H9 (cell line): ENCODE results near the gene PHF21A. TPM values are rescaled to one million over a fixed set of nuclear protein-coding genes. Genes with fewer than 3 reads are reported as not detected.

Experiments
- DNase-seq: peaks from one replicate; pipeline ENCODE4 v3.0.0-alpha.2; 2017
- H2AFZ ChIP-seq: one replicate; pipeline ENCODE4 v1.6.1; 2013; ENCODE audit warnings: mild to moderate bottlenecking, low read length, control low read depth, moderate library complexity
- H2AK5ac ChIP-seq: 2 replicates; pipeline ENCODE4 v1.6.1; 2013; ENCODE audit warnings: low read length, control low read depth, mixed read lengths; ENCODE audit not compliant: insufficient read length
- H2BK120ac ChIP-seq: one replicate; pipeline ENCODE4 v1.6.1; 2013; ENCODE audit warnings: low read depth, mild to moderate bottlenecking, low read length, control low read depth, inconsistent platforms; ENCODE audit not compliant: poor library complexity, severe bottlenecking
- H2BK12ac ChIP-seq: 2 replicates; pipeline ENCODE4 v1.6.1; 2013; ENCODE audit warnings: low read length, control low read depth, mixed read lengths, low read depth; ENCODE audit not compliant: insufficient read length
- H2BK15ac ChIP-seq: 2 replicates; pipeline ENCODE4 v1.6.1; 2013; ENCODE audit warnings: low read depth, low read length, control low read depth
- H2BK20ac ChIP-seq: one replicate; pipeline ENCODE4 v1.6.1; 2013; ENCODE audit warnings: low read depth, mild to moderate bottlenecking, low read length, control low read depth, inconsistent platforms; ENCODE audit not compliant: poor library complexity, severe bottlenecking
- H2BK5ac ChIP-seq: 2 replicates; pipeline ENCODE4 v1.6.1; 2013; ENCODE audit warnings: low read length, control low read depth, mixed read lengths; ENCODE audit not compliant: insufficient read length
- H3K14ac ChIP-seq: 2 replicates; pipeline ENCODE4 v1.6.1; 2013; ENCODE audit warnings: low read length, control low read depth; ENCODE audit not compliant: insufficient read depth
- H3K18ac ChIP-seq: 2 replicates; pipeline ENCODE4 v1.6.1; 2013; ENCODE audit warnings: low read depth, mild to moderate bottlenecking, mixed read lengths, low read length, control low read depth; ENCODE audit not compliant: insufficient read length
- H3K23ac ChIP-seq: 2 replicates; pipeline ENCODE4 v1.6.1; 2013; ENCODE audit warnings: low read length, control low read depth, mixed read lengths, low read depth; ENCODE audit not compliant: insufficient read length
- H3K23me2 ChIP-seq: 2 replicates; pipeline ENCODE4 v1.6.1; 2013; ENCODE audit warnings: low read depth, mild to moderate bottlenecking, mixed read lengths, low read length, control low read depth; ENCODE audit not compliant: insufficient read length, poor library complexity, severe bottlenecking
- H3K27ac ChIP-seq: 2 replicates; pipeline ENCODE4 v1.5.1; 2013; ENCODE audit warnings: low read length, control low read depth, mixed read lengths, low read depth; ENCODE audit not compliant: insufficient read length
- H3K27me3 ChIP-seq: 2 replicates; pipeline ENCODE4 v1.6.1; 2013; ENCODE audit warnings: low read length, control low read depth, inconsistent platforms; ENCODE audit not compliant: insufficient read depth
- H3K4ac ChIP-seq: 2 replicates; pipeline ENCODE4 v1.6.1; 2013; ENCODE audit warnings: low read depth, mild to moderate bottlenecking, control low read depth, inconsistent platforms, low read length, moderate library complexity
- H3K4me1 ChIP-seq: 2 replicates; pipeline ENCODE4 v1.6.1; 2013; ENCODE audit warnings: low read length, control low read depth, inconsistent platforms; ENCODE audit not compliant: insufficient read depth
- H3K4me2 ChIP-seq: 2 replicates; pipeline ENCODE4 v1.6.1; 2013; ENCODE audit warnings: low read length, control low read depth, mixed read lengths; ENCODE audit not compliant: insufficient read length, insufficient read depth
- H3K56ac ChIP-seq: 2 replicates; pipeline ENCODE4 v1.6.1; 2013; ENCODE audit warnings: low read depth, mild to moderate bottlenecking, mixed read lengths, low read length, control low read depth; ENCODE audit not compliant: insufficient read length
- H3K79me1 ChIP-seq: 2 replicates; pipeline ENCODE4 v1.6.1; 2013; ENCODE audit warnings: low read depth, mild to moderate bottlenecking, moderate library complexity, low read length, control low read depth, inconsistent platforms; ENCODE audit not compliant: insufficient read depth, poor library complexity, severe bottlenecking
- H3K79me2 ChIP-seq: 2 replicates; pipeline ENCODE4 v1.6.1; 2013; ENCODE audit warnings: low read length, control low read depth, inconsistent platforms; ENCODE audit not compliant: insufficient read depth
- H3K9ac ChIP-seq: 2 replicates; pipeline ENCODE4 v1.6.1; 2013; ENCODE audit warnings: low read length, control low read depth, mixed read lengths; ENCODE audit not compliant: insufficient read length; ENCODE audit errors: extremely low read depth
- H3K9me3 ChIP-seq: one replicate; pipeline ENCODE4 v1.6.1; 2013; ENCODE audit warnings: low read depth, low read length, inconsistent platforms; ENCODE audit not compliant: control insufficient read depth
- H3T11ph ChIP-seq: one replicate; pipeline ENCODE4 v1.6.1; 2013; ENCODE audit warnings: mild to moderate bottlenecking, low read length, control low read depth, inconsistent platforms
- H4K20me1 ChIP-seq: one replicate; pipeline ENCODE4 v1.6.1; 2013; ENCODE audit not compliant: control insufficient read depth, insufficient read length, insufficient read depth
- H4K5ac ChIP-seq: 2 replicates; pipeline ENCODE4 v1.6.1; 2013; ENCODE audit warnings: low read depth, mild to moderate bottlenecking, mixed read lengths, low read length, control low read depth; ENCODE audit not compliant: insufficient read length
- H4K8ac ChIP-seq: replicated peaks from 2 replicates; pipeline ENCODE4 v1.6.1; 2013; ENCODE audit warnings: low read length, control low read depth, mixed read lengths, low read depth; ENCODE audit not compliant: insufficient read length
- H4K91ac ChIP-seq: 2 replicates; pipeline ENCODE4 v1.6.1; 2013; ENCODE audit warnings: low read depth, mild to moderate bottlenecking, moderate library complexity, mixed read lengths, low read length, control low read depth; ENCODE audit not compliant: insufficient read length
- H3K27ac Mint-ChIP-seq, 3 experiments: 2 replicates in 2 of 3; 3 replicates in 1 of 3; pipeline ENCODE4 v1.8.0; 2020 to 2021; ENCODE audit warnings: mixed read lengths in 3 of 3, mild to moderate bottlenecking in 1 of 3, moderate library complexity in 1 of 3
- H3K27me3 Mint-ChIP-seq: 2 replicates; pipeline ENCODE4 v1.8.0; 2021; ENCODE audit warnings: low read depth, mild to moderate bottlenecking, moderate library complexity, mixed read lengths
- H3K36me3 Mint-ChIP-seq, 3 experiments: 2 replicates in 2 of 3; 3 replicates in 1 of 3; pipeline ENCODE4 v1.8.0; 2020 to 2021; ENCODE audit warnings: low read depth in 3 of 3, mixed read lengths in 3 of 3; ENCODE audit not compliant: insufficient read depth in 1 of 3
- H3K4me1 Mint-ChIP-seq, 2 experiments: 2 replicates each; pipeline ENCODE4 v1.8.0; 2020; ENCODE audit warnings: mixed read lengths in 2 of 2
- H3K4me3 Mint-ChIP-seq, 2 experiments: 2 replicates in 1 of 2; 3 replicates in 1 of 2; pipeline ENCODE4 v1.8.0; 2020 to 2021; ENCODE audit warnings: mild to moderate bottlenecking in 2 of 2, mixed read lengths in 2 of 2, moderate library complexity in 1 of 2
- H3K9me3 Mint-ChIP-seq, 2 experiments: 2 replicates in 1 of 2; 3 replicates in 1 of 2; pipeline ENCODE4 v1.8.0; 2020; ENCODE audit warnings: mild to moderate bottlenecking in 2 of 2, mixed read lengths in 2 of 2, moderate library complexity in 1 of 2
- CTCF ChIP-seq: fragments of 200-600 bp; sonication (generic); conservative IDR thresholded peaks from 3 replicates; pipeline ENCODE4 v1.8.0; 2021; ENCODE audit warnings: antibody characterized with exemption, mild to moderate bottlenecking
- WGBS: extraction: QIAGEN DNeasy Blood & Tissue Kit; methylation state at CpG from one replicate; pipeline ENCODE4 v1.1.7; 2013; ENCODE audit warnings: missing lambda C conversion rate, low lambda C conversion rate, mixed read lengths; ENCODE audit not compliant: insufficient read length; ENCODE audit errors: extremely low coverage; 5-methylcytosine and 5-hydroxymethylcytosine counted together
- total RNA-seq: library from RNA; stranded (reverse); gene quantifications from 2 replicates; pipeline ENCODE4 v1.2.1, GENCODE V29; 2021

The PHF21A gene
- total RNA-seq, 1 experiment from 2014 or later: 33.8 TPM

GRCh38 chr11:45935349-45936064 is 185.7 kb downstream of the PHF21A start:
- H3K36me3 Mint-ChIP-seq: peaks cover 0 to 36% (median 36%) of the 10 kb centered on the region in 3 experiments

More at GRCh38 chr11:45935349-45936064, 185.7 kb downstream of the PHF21A start:
- Histone ChIP-seq H2BK12ac (no peak overlapping the region), H3K18ac (no peak overlapping the region), H3K27me3 (no peaks in the 10 kb centered on the region), H3K4me1 (0 out of 2 replicates have a peak, but pooled peaks cover 2% of the 10 kb centered on the region), H2BK5ac (no peak overlapping the region), H4K91ac (no peak overlapping the region), H2BK120ac (no peak overlapping the region), H3K56ac (no peak overlapping the region), H4K20me1 (no peaks in the 10 kb centered on the region), H4K8ac (no peak overlapping the region), H3K14ac (no peak overlapping the region), H3T11ph (no peak overlapping the region), H2AFZ (no peak overlapping the region), H3K79me2 (no peaks in the 10 kb centered on the region), H3K23me2 (no peaks in the 10 kb centered on the region), H3K9ac (no peak overlapping the region), H3K79me1 (no peaks in the 10 kb centered on the region), H4K5ac (no peak overlapping the region), H3K4ac (no peak overlapping the region), H2BK15ac (no peak overlapping the region), H3K9me3 (no peaks in the 10 kb centered on the region), H2BK20ac (no peak overlapping the region), H3K4me2 (no peak overlapping the region), H3K23ac (no peak overlapping the region), H3K27ac (no peak overlapping the region), H2AK5ac (no peak overlapping the region)
- DNase-seq: no peak
- no CpG with 5 or more reads among the region's 8 CpGs for WGBS
- Mint-ChIP-seq H3K9me3 (no peaks in the 10 kb centered on the region), H3K4me1 (peaks cover 15 to 23% of the 10 kb centered on the region in 2 experiments), H3K27me3 (no peaks in the 10 kb centered on the region), H3K27ac (no peak overlapping the region; a peak in 2 of 7 replicates), H3K4me3 (no peak overlapping the region)
- no peak for TF ChIP-seq CTCF
